ENCODE results near the gene CLDN5.

CLDN5 gene

DNA sequence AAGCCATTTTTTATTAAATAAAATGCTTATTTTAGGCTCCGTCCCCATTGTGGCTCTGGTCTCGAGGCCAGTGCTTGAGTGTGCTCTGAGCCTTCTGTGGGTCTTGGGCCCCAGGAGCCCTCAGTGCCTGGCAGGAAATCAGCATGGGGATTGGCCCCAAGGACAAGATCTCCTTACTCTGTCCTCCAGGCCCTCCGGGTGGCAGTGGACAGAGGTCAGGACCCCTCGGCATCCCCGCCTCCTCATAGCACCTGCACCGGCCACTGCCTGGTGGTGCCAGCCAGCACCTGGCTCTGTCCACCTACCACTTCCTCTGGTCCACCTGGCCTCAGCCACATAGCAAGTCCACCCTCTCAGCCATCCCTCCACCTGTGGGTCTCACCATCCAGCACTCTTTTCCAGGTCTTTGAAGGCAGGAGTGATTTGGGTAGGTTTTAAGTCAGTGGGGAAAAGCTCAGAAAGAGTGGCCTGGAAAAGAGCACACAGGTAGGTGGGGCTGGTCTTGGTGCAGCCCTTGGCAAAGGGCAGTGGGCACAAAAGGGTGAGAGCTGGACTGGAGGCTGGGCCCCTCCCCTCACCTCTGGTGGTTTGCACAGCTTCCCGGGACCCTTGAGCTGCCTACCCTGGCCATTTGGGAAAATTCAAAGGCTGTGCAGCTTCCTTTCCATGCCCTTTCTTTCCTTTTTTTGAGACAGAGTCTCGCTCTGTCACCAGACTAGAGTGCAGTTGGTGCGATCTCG lies 3.5 kb downstream of the CLDN5 start:
- no peak for DNase-seq

GRCh38 chr22:19520007-19520406 lies 4.2 kb downstream of the CLDN5 start:
- DNase-seq: no peak

- no peak for DNase-seq
These were observed 4.9 kb downstream of the CLDN5 start for GRCh38 chr22:19519041-19519926.

GRCh38 chr22:19518635-19519034 lies 5.6 kb downstream of the CLDN5 start:
- DNase-seq: no peak

DNA sequence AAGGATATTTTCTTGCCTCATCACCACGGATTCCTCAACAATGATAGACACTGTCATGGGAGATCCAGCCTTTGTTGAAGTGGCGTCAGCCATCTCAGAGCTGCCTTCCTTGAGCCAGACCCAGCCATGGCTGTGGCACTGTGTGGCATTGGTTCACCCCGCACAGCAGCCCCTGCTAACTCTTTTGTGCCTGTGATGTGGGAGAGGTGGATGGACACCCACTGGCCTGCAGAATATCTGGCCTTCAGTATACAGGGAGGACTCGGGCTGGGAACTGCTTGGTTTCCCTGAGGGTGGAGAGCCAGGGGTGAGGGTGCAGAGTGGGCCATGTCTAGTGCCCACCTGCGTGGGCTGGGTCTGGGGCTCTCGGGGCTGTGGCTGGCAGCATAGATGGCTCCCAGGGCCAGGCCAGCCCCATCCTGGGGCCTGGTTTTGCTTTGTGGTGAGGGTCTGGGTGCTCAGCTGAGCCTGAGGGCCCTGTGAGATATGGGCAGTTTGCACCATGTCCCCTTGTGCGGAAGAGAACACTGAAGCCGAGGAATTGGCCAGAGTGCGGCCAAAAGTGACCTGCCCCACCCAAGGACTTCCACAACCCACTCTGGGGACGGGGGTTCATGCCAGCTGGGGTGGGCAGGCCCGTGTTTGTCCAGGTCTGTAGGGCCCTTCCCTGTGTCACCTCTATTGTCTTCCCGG lies 6.1 kb downstream of the CLDN5 start:
- no peak for DNase-seq

GRCh38 chr22:19517171-19517500 lies 7.1 kb downstream of the CLDN5 start:
- DNase-seq: no peak

DNA sequence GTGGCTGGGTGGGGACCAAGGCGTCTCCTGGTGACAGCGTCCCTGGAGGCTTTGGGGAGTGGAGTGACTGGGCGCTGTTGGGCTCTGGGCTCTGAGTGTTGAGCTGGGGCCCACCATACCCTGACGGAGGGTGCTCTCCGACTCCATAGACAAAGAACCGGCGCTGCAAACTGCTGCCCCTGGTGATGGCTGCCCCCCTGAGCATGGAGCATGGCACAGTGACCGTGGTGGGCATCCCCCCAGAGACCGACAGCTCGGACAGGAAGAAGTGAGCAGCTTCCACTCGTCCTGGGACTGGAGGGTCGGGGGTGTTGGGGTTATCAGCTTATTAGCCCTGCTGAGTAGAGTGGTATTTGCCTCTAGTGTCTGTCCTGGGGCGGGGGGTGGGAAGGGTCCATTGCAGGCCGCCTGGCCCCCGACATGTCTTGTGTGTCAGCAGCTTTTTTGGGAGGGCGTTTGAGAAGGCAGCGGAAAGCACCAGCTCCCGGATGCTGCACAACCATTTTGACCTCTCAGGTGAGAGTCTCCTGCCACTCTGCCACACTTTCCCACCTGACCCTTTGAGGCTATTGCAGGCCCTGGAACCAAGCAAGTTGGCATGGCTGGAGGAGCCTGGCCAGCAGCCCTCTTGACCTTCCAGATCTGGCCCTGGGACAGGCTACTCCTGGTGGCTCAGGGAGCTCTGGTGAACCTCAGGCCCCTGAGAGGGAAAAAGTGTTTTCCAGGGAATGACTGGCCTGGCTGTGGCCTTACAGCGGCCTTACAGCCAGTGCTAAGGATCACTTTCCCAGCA lies 7.6 kb downstream of the CLDN5 start:
- DNase-seq: no peak

- no peak for DNase-seq
These were observed 8.4 kb downstream of the CLDN5 start for GRCh38 chr22:19515654-19516377.

GRCh38 chr22:19514831-19515565 lies 9.2 kb downstream of the CLDN5 start:
- DNase-seq: peak; percentile 88

DNA sequence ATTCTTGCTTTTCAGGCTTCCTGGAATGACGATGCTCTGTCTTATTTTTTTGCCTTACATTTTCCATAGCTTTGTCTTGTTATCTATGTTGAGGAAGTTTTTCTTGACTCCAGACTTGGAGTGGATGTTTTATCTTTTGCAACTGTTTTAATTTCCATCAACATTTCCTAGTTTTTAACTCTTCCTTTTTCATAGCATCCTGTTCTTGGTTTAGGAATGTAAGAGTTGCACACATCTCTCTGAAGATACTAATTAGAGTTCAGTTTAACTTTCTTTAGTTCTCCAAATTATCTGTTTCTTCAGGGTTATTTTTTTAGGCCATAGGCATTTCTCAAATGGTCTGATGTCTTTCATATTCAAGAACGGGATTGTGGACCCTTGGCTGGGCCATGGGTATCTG lies 10.4 kb downstream of the CLDN5 start:
- no peak for DNase-seq

GRCh38 chr22:19510919-19511341 lies 13.3 kb downstream of the CLDN5 start:
- no peak for DNase-seq

DNA sequence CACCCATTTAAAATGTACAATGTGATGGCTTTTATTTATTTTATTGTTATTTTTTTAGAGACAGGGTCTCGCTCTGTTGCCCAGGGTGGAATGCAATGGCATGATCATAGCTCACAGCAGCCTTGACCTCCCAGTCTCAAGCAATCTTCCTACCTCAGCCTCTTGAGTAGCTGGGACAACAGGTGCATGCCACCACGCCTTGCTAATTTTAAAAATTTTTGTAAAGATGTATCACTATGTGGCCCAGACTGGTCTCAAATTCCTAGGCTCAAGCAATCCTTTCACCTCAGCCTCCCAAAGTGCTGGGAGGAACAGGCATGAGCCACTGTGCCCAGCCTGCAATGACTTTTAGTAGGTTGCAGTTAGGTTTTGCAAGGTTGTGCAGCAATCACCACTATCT lies 14.3 kb downstream of the CLDN5 start:
- no peak for DNase-seq

DNA sequence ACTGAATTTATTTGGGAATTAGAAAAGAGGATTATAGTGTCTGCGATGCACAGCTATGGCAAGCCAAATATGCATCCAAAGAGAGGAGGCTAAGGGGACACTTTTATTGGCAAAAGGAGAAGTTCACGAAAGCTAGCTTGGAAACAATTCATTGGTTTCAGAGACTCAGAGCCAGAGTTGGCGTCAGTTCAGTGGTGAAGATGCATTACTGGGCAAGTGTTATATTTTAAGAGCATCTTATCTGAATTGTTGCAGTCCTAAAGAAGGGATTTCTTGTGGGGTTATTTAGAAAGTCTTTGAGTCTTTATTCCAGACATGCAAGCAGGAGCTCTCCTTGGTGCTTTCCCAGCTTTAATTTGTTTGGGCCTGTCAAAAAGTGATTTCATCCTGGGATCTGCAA lies 15.0 kb downstream of the CLDN5 start:
- no peak for DNase-seq

GRCh38 chr22:19508024-19508776 lies 16.0 kb downstream of the CLDN5 start:
- DNase-seq: no peak

GRCh38 chr22:19507534-19507861 lies 16.7 kb downstream of the CLDN5 start:
- no peak for DNase-seq

- no peak for DNase-seq
These were observed 18.0 kb downstream of the CLDN5 start for GRCh38 chr22:19506212-19506611.

DNA sequence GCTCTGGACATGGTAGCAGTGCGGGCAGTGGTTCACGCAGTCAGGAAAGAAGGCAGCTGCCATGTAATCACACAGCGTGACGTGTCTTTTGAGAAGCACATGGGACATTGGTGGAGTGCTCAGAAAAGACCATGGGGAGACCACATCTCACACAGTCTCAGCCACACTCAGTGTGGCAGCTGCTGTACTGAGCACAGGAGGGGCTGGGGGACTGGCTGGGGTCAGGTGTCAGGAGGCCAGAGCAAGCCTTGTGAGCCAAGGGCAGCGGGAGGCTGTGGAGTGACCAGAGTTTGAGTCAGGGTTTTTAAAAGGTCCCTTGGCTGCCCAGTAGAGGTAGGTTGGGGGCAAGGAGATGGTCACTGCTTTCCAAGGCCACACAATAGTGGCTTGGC lies 18.5 kb downstream of the CLDN5 start:
- DNase-seq: no peak

- DNase-seq: no peak
These were observed 19.1 kb downstream of the CLDN5 start for GRCh38 chr22:19504900-19505734.

DNA sequence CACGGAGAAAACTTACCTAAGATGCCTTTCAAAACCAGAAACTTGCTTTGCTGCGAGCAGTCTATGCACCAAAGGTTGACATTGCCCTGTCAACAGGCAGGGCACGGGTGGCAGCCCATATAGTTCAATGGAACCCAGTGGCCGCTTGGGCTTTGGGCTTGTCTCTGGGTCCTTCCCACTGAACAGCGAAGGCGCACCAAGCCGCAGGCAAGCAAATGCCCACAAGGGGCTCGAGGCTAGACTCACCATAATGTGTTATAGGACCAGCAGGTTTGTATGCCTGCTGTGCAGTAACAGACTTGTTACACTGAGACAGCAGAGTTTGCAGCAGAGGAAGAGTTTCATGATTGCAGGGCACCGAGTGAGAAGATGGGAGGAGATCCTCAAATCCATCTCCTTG lies 20.3 kb downstream of the CLDN5 start:
- no peak for DNase-seq

DNA sequence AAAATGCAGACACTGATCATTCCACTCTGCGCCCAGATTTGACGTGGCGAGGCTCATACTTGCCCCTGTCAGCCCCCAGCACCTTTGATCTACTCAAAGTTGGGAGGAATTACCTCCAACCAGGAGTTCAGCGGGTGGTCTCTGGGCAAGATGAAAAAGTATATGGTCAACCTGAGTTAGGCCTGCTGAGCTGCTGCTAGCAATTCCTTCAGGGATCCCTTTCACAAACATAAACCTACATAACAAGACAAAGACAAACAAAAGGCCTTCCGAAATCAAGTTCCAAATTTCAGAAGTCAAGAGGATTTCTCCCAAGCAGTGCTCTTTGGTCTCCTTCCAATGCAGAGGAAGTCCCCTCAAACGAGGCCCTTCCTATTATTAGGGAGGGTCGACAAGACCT lies 20.8 kb downstream of the CLDN5 start:
- DNase-seq: no peak

Data from COR-L47 (cell line).